Osteocyte (in vitro differentiated cells): ENCODE results near the gene SLC8A1. TPM values are rescaled to one million over a fixed set of nuclear protein-coding genes. Genes with fewer than 3 reads are reported as not detected.

Experiments used
- DNase-seq: peaks from one replicate; pipeline ENCODE4 v3.0.0; 2021; ENCODE audit warnings: mixed read lengths; ENCODE audit not compliant: unreplicated experiment; ENCODE audit errors: extremely low spot score
- H3K27ac Mint-ChIP-seq: one replicate; pipeline ENCODE4 v1.8.0; 2021; ENCODE audit warnings: mild to moderate bottlenecking, mixed read lengths; ENCODE audit not compliant: unreplicated experiment
- H3K27me3 Mint-ChIP-seq: one replicate; pipeline ENCODE4 v1.8.0; 2021; ENCODE audit warnings: mixed read lengths; ENCODE audit not compliant: unreplicated experiment
- H3K36me3 Mint-ChIP-seq: one replicate; pipeline ENCODE4 v1.8.0; 2021; ENCODE audit warnings: mixed read lengths; ENCODE audit not compliant: unreplicated experiment
- H3K4me1 Mint-ChIP-seq: one replicate; pipeline ENCODE4 v1.8.0; 2021; ENCODE audit warnings: mixed read lengths; ENCODE audit not compliant: unreplicated experiment
- H3K4me3 Mint-ChIP-seq: one replicate; pipeline ENCODE4 v1.8.0; 2021; ENCODE audit warnings: mild to moderate bottlenecking, moderate library complexity, mixed read lengths; ENCODE audit not compliant: unreplicated experiment
- H3K9me3 Mint-ChIP-seq: one replicate; pipeline ENCODE4 v1.8.0; 2021; ENCODE audit warnings: mixed read lengths; ENCODE audit not compliant: unreplicated experiment
- CTCF ChIP-seq: fragments of 200-600 bp; sonication (generic); IDR thresholded peaks from 2 replicates; pipeline ENCODE4 v1.5.0; 2021; ENCODE audit warnings: antibody characterized with exemption, mild to moderate bottlenecking, moderate library complexity
- total RNA-seq: library from RNA; stranded (reverse); gene quantifications from 2 replicates; pipeline ENCODE4 v1.2.1, GENCODE V29; 2021

The SLC8A1 gene
- total RNA-seq, 1 donor from 2014 or later: 17.3 TPM

DNA sequence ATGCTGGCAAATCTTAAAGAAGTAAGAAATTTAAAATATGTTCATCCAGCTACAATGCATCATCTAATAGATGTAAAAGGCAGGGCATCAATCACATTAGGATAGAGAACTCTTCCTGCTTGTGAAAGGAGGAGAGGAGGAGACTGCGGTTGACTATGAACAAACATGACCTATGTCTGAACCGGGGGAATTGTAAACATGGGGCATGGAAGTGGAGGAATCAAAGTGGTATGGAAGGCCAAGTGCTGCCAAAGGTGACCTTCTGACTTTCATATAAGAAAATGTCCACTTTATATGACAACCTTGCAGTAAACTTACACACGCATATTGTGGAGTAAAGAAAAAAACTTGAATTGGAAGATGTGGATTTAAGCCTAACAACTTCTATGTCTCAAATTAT lies 20.0 kb upstream of the SLC8A1 start:
- no peak for TF ChIP-seq CTCF
- Mint-ChIP-seq H3K4me3 (no peak overlapping the region), H3K36me3 (no peaks in the 10 kb centered on the region), H3K9me3 (no peaks in the 10 kb centered on the region), H3K27ac (no peak overlapping the region), H3K4me1 (no peaks in the 10 kb centered on the region), H3K27me3 (peaks cover 15% of the 10 kb centered on the region)
- DNase-seq: no peak

GRCh38 chr2:40470822-40471813 lies 19.2 kb upstream of the SLC8A1 start:
- DNase-seq: no peak
- Mint-ChIP-seq H3K27me3 (peaks cover 13% of the 10 kb centered on the region), H3K36me3 (no peaks in the 10 kb centered on the region), H3K27ac (no peak overlapping the region), H3K4me1 (no peaks in the 10 kb centered on the region), H3K4me3 (no peak overlapping the region), H3K9me3 (no peaks in the 10 kb centered on the region)
- TF ChIP-seq CTCF: no peak

DNA sequence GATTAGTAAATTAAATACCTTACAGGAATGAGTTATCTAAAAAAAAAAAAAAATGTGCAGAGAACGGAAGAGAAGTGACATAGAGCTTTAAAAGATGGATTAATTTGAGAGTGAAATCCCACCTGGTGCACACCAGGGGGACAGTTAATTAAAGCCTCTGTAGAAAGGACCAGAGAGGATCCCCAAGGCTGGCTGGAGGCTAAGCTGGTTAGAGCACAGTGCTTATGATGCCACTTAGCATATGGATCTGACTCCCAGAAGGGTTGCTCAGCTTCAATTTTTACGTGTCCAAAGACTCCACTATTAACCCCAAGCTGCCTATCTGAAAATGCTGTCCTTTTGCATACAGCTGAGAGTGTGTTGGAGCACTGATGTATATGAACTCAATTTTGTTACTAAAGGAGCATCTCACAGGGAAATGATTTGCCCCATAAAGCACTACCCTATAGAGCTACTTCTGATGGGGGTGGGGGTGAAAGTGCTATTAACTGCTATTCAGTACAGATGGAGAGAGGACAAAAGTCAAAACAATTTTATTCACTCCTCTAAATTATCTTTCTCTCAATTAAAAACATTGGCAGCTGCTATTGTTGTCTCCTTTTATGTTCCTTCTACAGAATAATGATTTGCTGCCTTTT lies 15.2 kb upstream of the SLC8A1 start:
- Mint-ChIP-seq H3K4me1 (no peaks in the 10 kb centered on the region), H3K27me3 (peaks cover 19% of the 10 kb centered on the region), H3K9me3 (no peaks in the 10 kb centered on the region), H3K36me3 (no peaks in the 10 kb centered on the region), H3K4me3 (no peak overlapping the region), H3K27ac (no peak overlapping the region)
- no peak for TF ChIP-seq CTCF
- no peak for DNase-seq

DNA sequence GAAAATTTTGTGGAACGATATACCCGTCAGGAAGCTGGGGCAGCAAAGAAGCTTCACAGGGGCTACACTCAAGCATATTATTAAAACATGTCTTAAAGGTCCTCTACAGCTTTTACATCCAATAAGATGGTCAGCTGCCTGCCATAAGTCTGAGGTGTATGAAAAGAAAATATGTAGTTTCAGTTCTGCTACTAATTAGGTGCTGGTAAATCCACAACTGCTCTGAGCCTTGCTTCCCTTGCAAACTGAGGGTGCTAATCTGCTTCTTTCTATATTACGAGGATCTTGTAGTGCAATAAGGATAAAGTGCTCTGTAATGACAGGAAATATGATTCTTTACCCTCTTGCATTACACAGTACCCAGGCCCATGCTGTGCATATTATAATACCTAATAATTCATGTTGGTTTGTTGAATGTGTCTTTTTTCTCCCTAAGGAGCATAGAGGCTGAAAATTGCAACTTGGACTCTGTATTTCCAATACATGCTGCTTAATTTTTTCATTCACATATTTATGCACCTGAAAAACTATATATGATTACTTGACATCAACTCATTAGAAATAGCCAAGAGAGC lies 14.5 kb upstream of the SLC8A1 start:
- no peak for TF ChIP-seq CTCF
- no peak for DNase-seq
- no peaks in the 10 kb centered on the region for H3K9me3 Mint-ChIP-seq
- H3K4me1 Mint-ChIP-seq: no peaks in the 10 kb centered on the region
- no peak overlapping the region for H3K27ac Mint-ChIP-seq
- peaks cover 18% of the 10 kb centered on the region for H3K27me3 Mint-ChIP-seq
- H3K4me3 Mint-ChIP-seq: no peak overlapping the region
- no peaks in the 10 kb centered on the region for H3K36me3 Mint-ChIP-seq

DNA sequence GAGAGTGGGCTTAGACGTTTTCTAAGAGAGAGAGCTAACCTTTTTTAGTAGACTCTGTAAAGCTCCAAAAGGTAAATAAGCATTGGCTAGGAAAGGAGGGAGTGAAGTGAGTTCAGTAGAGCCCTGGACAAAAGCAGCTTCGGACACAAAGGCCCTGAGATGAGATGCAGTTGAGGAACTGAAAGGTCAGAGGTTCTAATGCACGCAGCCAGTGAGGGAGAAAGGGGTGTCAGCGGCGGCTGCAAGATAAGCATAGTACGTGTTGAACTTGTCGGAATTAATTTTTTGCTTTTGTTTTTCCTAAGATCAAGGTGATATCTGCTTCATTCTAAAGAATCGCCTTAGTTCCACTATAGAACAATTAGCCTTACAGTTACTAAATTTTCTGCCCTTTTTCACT lies 11.2 kb upstream of the SLC8A1 start:
- Mint-ChIP-seq H3K27me3 (peaks cover 18% of the 10 kb centered on the region), H3K4me3 (no peak overlapping the region)
- TF ChIP-seq CTCF: no peak

More for the DNA sequence above, 11.2 kb upstream of the SLC8A1 start:
- Mint-ChIP-seq H3K9me3 (no peaks in the 10 kb centered on the region), H3K27ac (no peak overlapping the region), H3K4me1 (peaks cover under 1% of the 10 kb centered on the region), H3K36me3 (no peaks in the 10 kb centered on the region)
- no peak for DNase-seq
